NT2/D1 (cell line): ENCODE data around the gene HAND2.

Experiments used
- YY1 ChIP-seq: IDR thresholded peaks from 2 replicates; pipeline ENCODE4 v1.6.1; 2011; ENCODE audit not compliant: insufficient read length, insufficient read depth
- ZNF274 ChIP-seq: IDR thresholded peaks from 2 replicates; pipeline ENCODE4 v1.6.1; 2011; ENCODE audit warnings: mild to moderate bottlenecking, low read depth, low read length

- TF ChIP-seq ZNF274 (no peak), YY1 (no peak)
Measured at GRCh38 chr4:173492315-173492714, 37.7 kb downstream of the HAND2 start.
